ENCODE measurements around the gene TATDN3.
"Not testable (repeated sequence)": the region's sequence is repeated elsewhere in the genome, so short reads cannot be mapped to it uniquely, and the experiment has no call there.

DNA sequence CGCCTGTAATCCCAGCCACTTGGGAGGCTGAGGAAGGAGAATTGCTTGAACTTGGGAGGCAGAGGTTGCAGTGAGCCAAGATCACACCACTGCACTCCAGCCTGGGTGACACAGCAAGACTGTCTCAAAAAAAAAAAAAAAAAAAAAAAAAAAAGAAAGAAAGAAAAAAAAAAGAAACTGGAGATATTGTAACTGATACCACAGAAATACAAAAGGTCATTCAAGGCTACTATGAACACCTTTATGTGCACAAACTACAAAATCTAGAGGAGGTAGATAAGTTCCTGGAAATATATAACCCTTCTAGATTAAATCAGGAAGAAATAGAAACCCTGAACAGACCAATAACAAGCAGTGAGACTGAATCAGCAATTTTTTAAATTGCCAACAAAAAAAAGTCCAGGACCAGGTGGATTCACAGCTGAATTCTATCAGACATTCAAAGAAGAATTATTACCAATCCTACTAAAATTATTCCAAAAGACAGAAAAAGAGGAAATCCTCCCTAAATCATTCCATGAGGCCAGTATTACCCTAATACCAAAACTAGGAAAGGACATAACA is 26.9 kb upstream of the TATDN3 start:
- TF ChIP-seq, protein P1, sequence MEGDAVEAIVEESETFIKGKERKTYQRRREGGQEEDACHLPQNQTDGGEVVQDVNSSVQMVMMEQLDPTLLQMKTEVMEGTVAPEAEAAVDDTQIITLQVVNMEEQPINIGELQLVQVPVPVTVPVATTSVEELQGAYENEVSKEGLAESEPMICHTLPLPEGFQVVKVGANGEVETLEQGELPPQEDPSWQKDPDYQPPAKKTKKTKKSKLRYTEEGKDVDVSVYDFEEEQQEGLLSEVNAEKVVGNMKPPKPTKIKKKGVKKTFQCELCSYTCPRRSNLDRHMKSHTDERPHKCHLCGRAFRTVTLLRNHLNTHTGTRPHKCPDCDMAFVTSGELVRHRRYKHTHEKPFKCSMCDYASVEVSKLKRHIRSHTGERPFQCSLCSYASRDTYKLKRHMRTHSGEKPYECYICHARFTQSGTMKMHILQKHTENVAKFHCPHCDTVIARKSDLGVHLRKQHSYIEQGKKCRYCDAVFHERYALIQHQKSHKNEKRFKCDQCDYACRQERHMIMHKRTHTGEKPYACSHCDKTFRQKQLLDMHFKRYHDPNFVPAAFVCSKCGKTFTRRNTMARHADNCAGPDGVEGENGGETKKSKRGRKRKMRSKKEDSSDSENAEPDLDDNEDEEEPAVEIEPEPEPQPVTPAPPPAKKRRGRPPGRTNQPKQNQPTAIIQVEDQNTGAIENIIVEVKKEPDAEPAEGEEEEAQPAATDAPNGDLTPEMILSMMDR (IDR thresholded peaks at IDR 0.05) = not testable (repeated sequence)
- not testable (repeated sequence) for TF ChIP-seq POLR2A (IDR thresholded peaks at IDR 0.05)
